HepG2 (cell line): Measurements from ENCODE around the gene MAN1A2. TPM values are rescaled to one million over a fixed set of nuclear protein-coding genes. Genes with fewer than 3 reads are reported as not detected.
"Not testable (repeated sequence)": the region's sequence is repeated elsewhere in the genome, so short reads cannot be mapped to it uniquely, and the experiment has no call there.

Source experiments
- ATAC-seq: fragments of 200-7000 bp; cut with Tn5 transposase; 3 replicates; pipeline ENCODE4 v1.9.1; 2020; ENCODE audit warnings: mild to moderate bottlenecking, moderate library complexity
- BruUV-seq: library from RNA; stranded (reverse); fragments of 400-500 nt; replicated peaks from 2 replicates; lab custom pipeline; 2021; lab: Mats Ljungman, UMichigan
- CTCF ChIA-PET: fragments of 300-600 bp; formaldehyde crosslinking; extraction: SDS; loops from one replicate; lab custom pipeline; 2021; ENCODE audit warnings: low total read pairs, inconsistent platforms, low intra/inter-chr PET ratio; lab: Yijun Ruan, JAX
- POLR2A ChIA-PET: fragments of 350-600 bp; sonication (Branson Sonifier 250); formaldehyde crosslinking; loops from one replicate; lab custom pipeline; 2020; ENCODE audit warnings: antibody characterized with exemption, inconsistent platforms; lab: Yijun Ruan, JAX
- DNase-seq: peaks from one replicate; pipeline ENCODE4 v3.0.0-alpha.2; 2015; ENCODE audit warnings: low spot score
- FAIRE-seq: peaks from 3 replicates; lab custom pipeline; 2011; peaks lifted over from hg19 to GRCh38; lab: Jason Lieb, UNC
- H2AFZ ChIP-seq: one replicate; pipeline ENCODE4 v1.6.1; 2011; ENCODE audit warnings: low read length, inconsistent platforms
- H3K27ac ChIP-seq: fragments of 300-600 bp; 3 replicates; pipeline ENCODE4 v1.8.0; 2011; ENCODE audit warnings: mixed run types, mild to moderate bottlenecking, mixed read lengths, low read length, inconsistent platforms; ENCODE audit not compliant: insufficient read depth; ENCODE audit errors: extremely low read length
- H3K27me3 ChIP-seq, 2 experiments: fragments of 200-600 bp in 1 of 2; 2 replicates in 1 of 2; 3 replicates in 1 of 2; pipeline versions ENCODE4 v1.6.0 to v1.8.0; 2011; ENCODE audit warnings: low read length in 2 of 2, mild to moderate bottlenecking in 2 of 2, moderate library complexity in 2 of 2, inconsistent platforms in 1 of 2; ENCODE audit not compliant: insufficient read depth in 2 of 2, control insufficient read depth in 1 of 2
- H3K36me3 ChIP-seq, 2 experiments: fragments of 200-600 bp in 1 of 2; replicated peaks in 1 of 2; 2 replicates in 1 of 2; 3 replicates in 1 of 2; pipeline versions ENCODE4 v1.5.1 to v1.8.0; 2011; ENCODE audit warnings: low read length in 2 of 2, inconsistent platforms in 1 of 2; ENCODE audit not compliant: insufficient read depth in 2 of 2, control insufficient read depth in 1 of 2
- H3K4me1 ChIP-seq: 2 replicates; pipeline ENCODE4 v1.5.1; 2012; ENCODE audit warnings: low read length, inconsistent platforms; ENCODE audit not compliant: insufficient read depth
- H3K4me2 ChIP-seq: 2 replicates; pipeline ENCODE4 v1.6.0; 2011; ENCODE audit warnings: low read depth, low read length, inconsistent platforms
- H3K4me3 ChIP-seq, 3 experiments: fragments of 200-600 bp in 1 of 3; sonication (generic), shearing (Covaris generic) in 1 of 3; replicated peaks in 1 of 3; 2 replicates each; pipeline ENCODE4 v1.5.1; 2011 to 2016; ENCODE audit warnings: low read length in 3 of 3, inconsistent platforms in 2 of 3, low read depth in 2 of 3, mild to moderate bottlenecking in 2 of 3, control low read depth in 1 of 3, mixed read lengths in 1 of 3; ENCODE audit not compliant: insufficient read depth in 1 of 3
- H3K79me2 ChIP-seq: one replicate; pipeline ENCODE4 v1.6.1; 2011; ENCODE audit warnings: low read length, inconsistent platforms; ENCODE audit not compliant: insufficient read depth
- H3K9ac ChIP-seq: 2 replicates; pipeline ENCODE4 v1.6.0; 2011; ENCODE audit warnings: mild to moderate bottlenecking, low read depth, low read length, inconsistent platforms; ENCODE audit not compliant: insufficient read depth
- H3K9me3 ChIP-seq: 2 replicates; pipeline ENCODE4 v1.5.1; 2012; ENCODE audit warnings: mild to moderate bottlenecking, low read length
- H4K20me1 ChIP-seq: 2 replicates; pipeline ENCODE4 v1.6.0; 2011; ENCODE audit warnings: inconsistent platforms, mild to moderate bottlenecking, low read length, moderate library complexity; ENCODE audit not compliant: insufficient read depth
- FOXA1 ChIP-seq, 2 experiments: fragments of 450-650 bp in 1 of 2; sonication (generic) in 1 of 2; formaldehyde crosslinking in 1 of 2; IDR thresholded peaks; 2 replicates each; pipeline versions ENCODE4 v1.4.0 to v1.6.1; 2016 to 2020; ENCODE audit warnings: missing genetic modification reagents in 1 of 2
- JUND ChIP-seq: sonication (generic); formaldehyde crosslinking; IDR thresholded peaks from 2 replicates; pipeline ENCODE4 v1.8.0; 2022; ENCODE audit warnings: mild to moderate bottlenecking, missing genetic modification reagents
- NFKBIZ ChIP-seq: IDR thresholded peaks from 2 replicates; pipeline ENCODE4 v1.6.1; 2018; ENCODE audit warnings: missing genetic modification reagents, missing compliant biosample characterization
- RFXAP ChIP-seq: sonication (generic); formaldehyde crosslinking; IDR thresholded peaks from 2 replicates; pipeline ENCODE4 v1.4.0; 2020; ENCODE audit warnings: missing genetic modification reagents, borderline replicate concordance
- ZNF281 ChIP-seq: sonication (generic); formaldehyde crosslinking; IDR thresholded peaks from 2 replicates; pipeline ENCODE4 v1.4.0; 2020; ENCODE audit warnings: missing genetic modification reagents, borderline replicate concordance
- WGBS: methylation state at CpG from one replicate; pipeline ENCODE4 v1.1.6; 2017; ENCODE audit warnings: low lambda C conversion rate; 5-methylcytosine and 5-hydroxymethylcytosine counted together
- in situ Hi-C: cut with HindIII; loops from 2 replicates; pipeline ENCODE4 v1.10.0; 2017; ENCODE audit warnings: low pct_unique_long_range_greater_than_20kb; ENCODE audit not compliant: extremely low pct_ligation_motif_present
- intact Hi-C: fragments of 100-400 bp; cut with micrococcal nuclease; formaldehyde crosslinking; loops from one replicate; pipeline ENCODE4 v1.10.0; 2022; ENCODE audit not compliant: unreplicated experiment
- polyA plus RNA-seq, 8 experiments: library from polyadenylated mRNA; depleted of rRNA in 3 of 8; stranded (reverse) in 7 of 8; unstranded in 1 of 8; fragments of >200 nt; fragmentation: Illumina TruSeq in 4 of 8; extraction: Trizol in 4 of 8; gene quantifications; 2 replicates each; pipeline versions ENCODE4 v1.2.1 to v1.2.3, GENCODE V29; 2011 to 2016; ENCODE audit warnings: low read depth in 4 of 8, missing spikeins in 1 of 8, mixed read lengths in 1 of 8; ENCODE audit not compliant: insufficient read depth in 1 of 8
- total RNA-seq, 5 experiments: library from RNA; depleted of rRNA; stranded (reverse); fragments of >200 nt; fragmentation: Illumina TruSeq; extraction: Trizol; gene quantifications; 2 replicates each; pipeline ENCODE4 v1.2.3, GENCODE V29; 2016; ENCODE audit warnings: low read depth in 1 of 5

MAN1A2 gene
- total and polyA plus RNA-seq, 2 of the 13 experiments (the other 11 are each of a cell fraction or from before 2014, with no cell fraction given): 8.0 to 19.9 TPM

- TF ChIP-seq RFXAP (CRISPR knock-in tag) (no peak), NFKBIZ (CRISPR knock-in tag) (no peak), JUND (no peak)
- TF ChIP-seq, all 625 proteins: peak for 0
These were observed 19.3 kb upstream of the MAN1A2 start (continued) for GRCh38 chr1:117347907-117348306.

- H2AFZ ChIP-seq, POLR2A ChIA-PET, FAIRE-seq, H3K79me2 ChIP-seq, H3K27me3 ChIP-seq, H3K4me3 ChIP-seq, H3K36me3 ChIP-seq, in situ Hi-C loops, DNase-seq, BruUV-seq, H3K4me2 ChIP-seq, CTCF ChIA-PET, H3K9ac ChIP-seq, H4K20me1 ChIP-seq, ATAC-seq, H3K4me1 ChIP-seq, H3K27ac ChIP-seq, H3K9me3 ChIP-seq, intact Hi-C loops: not testable (repeated sequence)
- WGBS: 63% methylated on average over 3 of the region's 3 CpGs
These were observed 14.6 kb upstream of the MAN1A2 start for GRCh38 chr1:117352695-117353094.

- in situ Hi-C loops; BruUV-seq; H4K20me1 ChIP-seq; H3K79me2 ChIP-seq; H3K9me3 ChIP-seq; H2AFZ ChIP-seq; H3K4me3 ChIP-seq; H3K27me3 ChIP-seq; H3K27ac ChIP-seq; H3K9ac ChIP-seq; CTCF ChIA-PET; DNase-seq; FAIRE-seq; intact Hi-C loops; H3K36me3 ChIP-seq; ATAC-seq; H3K4me1 ChIP-seq; TF ChIP-seq FOXA1 (IDR thresholded peaks at IDR 0.05): not testable (repeated sequence)
- peak; percentile 66 for TF ChIP-seq FOXA1 (CRISPR knock-in tag; IDR thresholded peaks at IDR 0.05)
- TF ChIP-seq ZNF281 (CRISPR knock-in tag): peak; percentile 32; the same call in 1 of the 2 replicates
- H3K4me2 ChIP-seq: peak overlapping the region; percentile 13
- WGBS: 79% methylated on average over 14 of the region's 24 CpGs
- POLR2A ChIA-PET: interaction anchor here (1.8 kb wide), 1 partner anchor 9 kb away, joined by 5 read pairs; the partner anchor contains the start of gene MAN1A2
These were observed 9.2 kb upstream of the MAN1A2 start for GRCh38 chr1:117357833-117358603.

GRCh38 chr1:117358604-117358887, 8.7 kb upstream of the MAN1A2 start:
- 96% methylated on average over 6 of the region's 8 CpGs for WGBS
- not testable (repeated sequence) for H3K4me3 ChIP-seq
- POLR2A ChIA-PET: interaction anchor here (1.8 kb wide), 1 partner anchor 9 kb away, joined by 5 read pairs; the partner anchor contains the start of gene MAN1A2

More at GRCh38 chr1:117358604-117358887, 8.7 kb upstream of the MAN1A2 start:
- intact Hi-C loops, H3K4me1 ChIP-seq, H3K36me3 ChIP-seq, in situ Hi-C loops, H3K27me3 ChIP-seq, H3K9ac ChIP-seq, H3K79me2 ChIP-seq, ATAC-seq, H3K27ac ChIP-seq, BruUV-seq, H4K20me1 ChIP-seq, FAIRE-seq, DNase-seq, CTCF ChIA-PET, H3K9me3 ChIP-seq, H2AFZ ChIP-seq: not testable (repeated sequence)
- H3K4me2 ChIP-seq: peak overlapping the region; percentile 13; the same call in 1 of the 2 replicates
